B cell (primary cell): ENCODE results near the gene LAMTOR2. TPM values are rescaled to one million over a fixed set of nuclear protein-coding genes. Genes with fewer than 3 reads are reported as not detected.

ENCODE experiments used
- ATAC-seq: fragments of 200-7000 bp; cut with Tn5 transposase; one replicate; pipeline ENCODE4 v1.10.0; 2021; ENCODE audit warnings: low read depth, mild to moderate bottlenecking, moderate number of reproducible peaks, moderate library complexity
- CTCF ChIA-PET: fragments of 350-600 bp; sonication (Branson Sonifier 250); formaldehyde crosslinking; loops from one replicate; lab custom pipeline; 2021; ENCODE audit warnings: antibody characterized with exemption, inconsistent platforms; lab: Charles Lee
- POLR2A ChIA-PET: fragments of 350-600 bp; sonication (Branson Sonifier 250); formaldehyde crosslinking; loops from one replicate; lab custom pipeline; 2021; ENCODE audit warnings: antibody characterized with exemption; lab: Charles Lee
- DNase-seq: peaks from one replicate; pipeline ENCODE4 v3.0.0; 2013
- H2AFZ ChIP-seq: 2 replicates; pipeline ENCODE4 v1.6.1; 2012; ENCODE audit warnings: mild to moderate bottlenecking, low read depth, low read length; ENCODE audit not compliant: insufficient read depth, poor library complexity, severe bottlenecking
- H3K27ac ChIP-seq, 2 donors: 1 replicate in 1 of 2; 2 replicates in 1 of 2; pipeline ENCODE4 v1.5.1; 2012 to 2013; ENCODE audit warnings: low read length in 2 of 2, mild to moderate bottlenecking in 2 of 2, moderate library complexity in 1 of 2
- H3K27me3 ChIP-seq, 4 experiments: fragments of 200-600 bp in 1 of 4; sonication (generic) in 1 of 4; replicated peaks in 1 of 4; 1 replicate in 2 of 4; 2 replicates in 2 of 4; pipeline versions ENCODE4 v1.6.1 to v1.7.0; 2013 to 2016; ENCODE audit warnings: low read length in 3 of 4, mild to moderate bottlenecking in 2 of 4, mixed read lengths in 1 of 4, moderate library complexity in 1 of 4; ENCODE audit not compliant: insufficient read depth in 4 of 4, control insufficient read depth in 3 of 4; ENCODE audit errors: control extremely low read depth in 1 of 4
- H3K36me3 ChIP-seq, 2 experiments: replicated peaks in 1 of 2; 1 replicate in 1 of 2; 2 replicates in 1 of 2; pipeline versions ENCODE4 v1.6.1 to v1.7.1; 2013; ENCODE audit warnings: low read length in 1 of 2; ENCODE audit not compliant: insufficient read depth in 2 of 2, control insufficient read depth in 1 of 2; ENCODE audit errors: control extremely low read depth in 1 of 2, extremely low read depth in 1 of 2
- H3K4me1 ChIP-seq, 2 donors: fragments of 200-600 bp in 1 of 2; sonication (generic) in 1 of 2; 1 replicate in 1 of 2; 2 replicates in 1 of 2; pipeline versions ENCODE4 v1.5.1 to v1.6.1; 2013 to 2017; ENCODE audit warnings: low read length in 2 of 2; ENCODE audit not compliant: control insufficient read depth in 2 of 2, insufficient read depth in 2 of 2
- H3K4me2 ChIP-seq: replicated peaks from 2 replicates; pipeline ENCODE3; 2012; ENCODE audit warnings: mild to moderate bottlenecking, low read depth, low read length; ENCODE audit not compliant: poor library complexity, severe bottlenecking
- H3K4me3 ChIP-seq, 5 experiments: fragments of 200-600 bp in 1 of 5; sonication (generic) in 1 of 5; 1 replicate in 3 of 5; 2 replicates in 2 of 5; pipeline versions ENCODE4 v1.5.1 to v1.7.0; 2011 to 2016; ENCODE audit warnings: low read length in 4 of 5, mild to moderate bottlenecking in 4 of 5, low read depth in 2 of 5, control low read depth in 1 of 5, moderate library complexity in 1 of 5; ENCODE audit not compliant: insufficient read depth in 1 of 5; ENCODE audit errors: control extremely low read depth in 1 of 5, extremely low read depth in 1 of 5
- H3K79me2 ChIP-seq: fragments of 200-600 bp; sonication (generic); one replicate; pipeline ENCODE4 v1.6.0; 2016; ENCODE audit warnings: low read length; ENCODE audit not compliant: control insufficient read depth, insufficient read depth
- H3K9ac ChIP-seq: fragments of 200-600 bp; sonication (generic); 2 replicates; pipeline ENCODE4 v1.6.1; 2017; ENCODE audit warnings: mild to moderate bottlenecking, low read length, moderate library complexity
- H3K9me3 ChIP-seq, 3 donors: one replicate each; pipeline versions ENCODE4 v1.6.1 to v1.7.1; 2013; ENCODE audit warnings: low read length in 2 of 3; ENCODE audit not compliant: control insufficient read depth in 2 of 3, insufficient read depth in 1 of 3; ENCODE audit errors: control extremely low read depth in 1 of 3
- H4K20me1 ChIP-seq: 2 replicates; pipeline ENCODE4 v1.6.0; 2012; ENCODE audit warnings: mild to moderate bottlenecking, low read length; ENCODE audit not compliant: insufficient read depth, control insufficient read depth, poor library complexity, severe bottlenecking
- H3K27ac Mint-ChIP-seq: one replicate; pipeline ENCODE4 v1.8.0; 2021; ENCODE audit warnings: mixed read lengths
- H3K27me3 Mint-ChIP-seq: one replicate; pipeline ENCODE4 v1.8.0; 2021; ENCODE audit warnings: mixed read lengths
- H3K4me1 Mint-ChIP-seq: one replicate; pipeline ENCODE4 v1.8.0; 2021; ENCODE audit warnings: mixed read lengths
- H3K4me3 Mint-ChIP-seq: one replicate; pipeline ENCODE4 v1.8.0; 2021; ENCODE audit warnings: mixed read lengths
- H3K9me3 Mint-ChIP-seq: one replicate; pipeline ENCODE4 v1.8.0; 2022; ENCODE audit warnings: mixed read lengths; ENCODE audit not compliant: insufficient read depth
- EZH2 ChIP-seq: IDR thresholded peaks from 2 replicates; pipeline ENCODE4 v1.6.1; 2012; ENCODE audit warnings: borderline replicate concordance, low read depth, mild to moderate bottlenecking, moderate library complexity, low read length; ENCODE audit not compliant: insufficient read depth, poor library complexity, severe bottlenecking
- WGBS: methylation state at CpG from one replicate; pipeline ENCODE4 v1.1.5; 2013; ENCODE audit warnings: missing lambda C conversion rate; ENCODE audit not compliant: insufficient coverage; 5-methylcytosine and 5-hydroxymethylcytosine counted together
- intact Hi-C: fragments of 100-400 bp; cut with micrococcal nuclease; formaldehyde crosslinking; loops from one replicate; pipeline ENCODE4 v1.10.0; 2022
- polyA plus RNA-seq: library from polyadenylated mRNA; depleted of rRNA; stranded (reverse); fragments of >200 nt; gene quantifications from 2 replicates; pipeline ENCODE4 v1.2.3, GENCODE V29; 2012
- total RNA-seq, 2 donors: library from RNA; stranded (reverse); fragments of 120-200 nt in 1 of 2; gene quantifications; 1 replicate in 1 of 2; 2 replicates in 1 of 2; pipeline versions ENCODE4 v1.2.3 to v1.2.4, GENCODE V29; 2013 to 2022
- TF ChIP-seq, protein P1 (sequence below): fragments of 200-600 bp; IDR thresholded peaks from one replicate; pipeline ENCODE4 v1.8.0; 2022; ENCODE audit warnings: antibody characterized with exemption, mild to moderate bottlenecking

Gene LAMTOR2
- total and polyA plus RNA-seq, 2 donors (not counting 1 experiment from before 2014, with no cell fraction given) = 31.5 to 55.9 TPM

DNA sequence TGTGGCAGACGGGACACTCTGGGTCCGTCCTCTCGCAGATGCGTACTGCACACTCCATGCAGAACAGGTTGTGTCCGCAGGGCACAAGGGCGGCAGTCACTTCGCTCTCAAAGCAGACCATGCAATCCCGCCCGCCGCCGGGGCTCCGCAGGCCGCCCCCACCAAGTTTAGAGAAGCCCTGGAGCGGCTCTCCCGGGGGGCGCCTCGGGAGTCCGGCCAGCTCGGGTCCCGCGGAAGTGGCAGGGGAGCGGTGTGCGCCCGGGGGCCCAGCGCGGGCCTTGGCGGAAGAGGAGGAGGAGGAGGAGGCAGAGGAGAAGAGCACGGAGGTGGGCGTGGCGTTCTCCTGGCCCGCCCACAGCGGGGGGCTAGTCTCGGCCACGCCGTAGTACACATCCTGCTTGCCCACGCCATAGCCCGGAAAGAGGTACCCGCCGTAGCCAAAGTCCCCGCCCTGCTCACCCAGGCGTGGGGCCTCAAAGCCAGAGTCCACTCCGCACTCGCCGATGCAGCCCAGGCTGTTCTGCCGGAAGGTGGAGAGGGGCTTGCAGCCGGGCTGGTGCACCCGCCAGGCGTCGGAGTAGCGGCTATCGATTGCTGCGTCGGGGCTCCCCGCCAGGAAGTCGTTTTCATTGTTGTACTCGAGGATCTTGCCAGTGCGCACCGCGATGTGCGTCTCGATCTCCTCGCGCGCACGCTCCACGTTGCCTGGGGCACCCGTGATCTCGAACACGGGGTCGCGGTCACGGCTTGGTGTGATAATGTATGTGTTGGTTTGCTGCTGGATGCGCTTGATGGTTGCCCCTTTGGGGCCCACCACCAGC is 22.2 kb downstream of the LAMTOR2 start:
- CTCF ChIA-PET = no interaction called here
- H4K20me1 ChIP-seq = no peaks in the 10 kb centered on the region
- Mint-ChIP-seq H3K9me3 (no peaks in the 10 kb centered on the region), H3K27ac (peak overlapping the region; percentile 73), H3K4me3 (peak overlapping the region; percentile 89), H3K4me1 (peaks cover 31% of the 10 kb centered on the region), H3K27me3 (no peaks in the 10 kb centered on the region)
- POLR2A ChIA-PET = no interaction called here
- H3K4me2 ChIP-seq = peak overlapping the region; percentile 77
- H3K36me3 ChIP-seq = no peaks in the 10 kb centered on the region
- no peaks in the 10 kb centered on the region for H3K79me2 ChIP-seq
- peaks cover 0 to 4% (median 0%) of the 10 kb centered on the region in 3 donors for H3K9me3 ChIP-seq
- H2AFZ ChIP-seq = peak overlapping the region; percentile 74
- H3K27ac ChIP-seq = peak overlapping the region in 1 of 2 donors; percentile 39
- H3K4me1 ChIP-seq = peaks cover 12 to 28% of the 10 kb centered on the region in 2 donors
- peak; percentile 66 for DNase-seq
- H3K9ac ChIP-seq = peak overlapping the region; percentile 65
- peaks cover 0 to 8% (median 3%) of the 10 kb centered on the region in 4 experiments for H3K27me3 ChIP-seq
- intact Hi-C loops = no loop called here
- TF ChIP-seq, protein P1, sequence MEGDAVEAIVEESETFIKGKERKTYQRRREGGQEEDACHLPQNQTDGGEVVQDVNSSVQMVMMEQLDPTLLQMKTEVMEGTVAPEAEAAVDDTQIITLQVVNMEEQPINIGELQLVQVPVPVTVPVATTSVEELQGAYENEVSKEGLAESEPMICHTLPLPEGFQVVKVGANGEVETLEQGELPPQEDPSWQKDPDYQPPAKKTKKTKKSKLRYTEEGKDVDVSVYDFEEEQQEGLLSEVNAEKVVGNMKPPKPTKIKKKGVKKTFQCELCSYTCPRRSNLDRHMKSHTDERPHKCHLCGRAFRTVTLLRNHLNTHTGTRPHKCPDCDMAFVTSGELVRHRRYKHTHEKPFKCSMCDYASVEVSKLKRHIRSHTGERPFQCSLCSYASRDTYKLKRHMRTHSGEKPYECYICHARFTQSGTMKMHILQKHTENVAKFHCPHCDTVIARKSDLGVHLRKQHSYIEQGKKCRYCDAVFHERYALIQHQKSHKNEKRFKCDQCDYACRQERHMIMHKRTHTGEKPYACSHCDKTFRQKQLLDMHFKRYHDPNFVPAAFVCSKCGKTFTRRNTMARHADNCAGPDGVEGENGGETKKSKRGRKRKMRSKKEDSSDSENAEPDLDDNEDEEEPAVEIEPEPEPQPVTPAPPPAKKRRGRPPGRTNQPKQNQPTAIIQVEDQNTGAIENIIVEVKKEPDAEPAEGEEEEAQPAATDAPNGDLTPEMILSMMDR = no peak
- TF ChIP-seq EZH2 = no peak
- WGBS = 68% methylated on average over 71 of the region's 73 CpGs
- peak; percentile 91 for ATAC-seq
- H3K4me3 ChIP-seq = peak overlapping the region in 4 of 5 experiments; percentile 33 to 57 (median 54)

DNA sequence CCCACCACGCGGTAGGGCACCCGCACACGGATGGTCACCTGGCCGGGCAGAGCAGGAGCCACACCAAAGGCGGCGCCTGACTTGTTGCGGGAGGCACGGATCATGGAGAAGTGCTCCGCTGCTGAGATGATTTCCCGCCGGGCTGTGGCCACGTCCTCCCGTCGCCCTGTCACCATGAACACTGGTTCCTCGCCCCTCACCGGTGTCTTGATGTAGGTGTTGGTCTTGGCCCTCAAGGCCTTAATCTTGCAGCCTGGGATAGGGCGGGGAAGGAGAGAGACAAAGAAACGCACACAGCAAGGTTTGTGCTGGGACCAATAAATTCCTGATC is 22.8 kb downstream of the LAMTOR2 start:
- TF ChIP-seq, protein P1 = no peak
- TF ChIP-seq EZH2 = no peak
- ChIA-PET POLR2A (no interaction called here), CTCF (no interaction called here)
- Mint-ChIP-seq H3K4me3 (peak overlapping the region; percentile 89), H3K27me3 (no peaks in the 10 kb centered on the region), H3K9me3 (no peaks in the 10 kb centered on the region), H3K4me1 (peaks cover 33% of the 10 kb centered on the region), H3K27ac (peak overlapping the region; percentile 3)
- no peaks in the 10 kb centered on the region for H3K79me2 ChIP-seq
- no peak for DNase-seq
- no peaks in the 10 kb centered on the region for H3K36me3 ChIP-seq
- H2AFZ ChIP-seq = no peak overlapping the region
- peaks cover 0 to 11% (median 4%) of the 10 kb centered on the region in 4 experiments for H3K27me3 ChIP-seq
- no peaks in the 10 kb centered on the region for H4K20me1 ChIP-seq
- intact Hi-C loops = no loop called here
- ATAC-seq = no peak
- no peak overlapping the region for H3K27ac ChIP-seq
- H3K4me2 ChIP-seq = no peak overlapping the region
- H3K9me3 ChIP-seq = peaks cover 0 to 4% (median 0%) of the 10 kb centered on the region in 3 donors
- peaks cover 16 to 34% of the 10 kb centered on the region in 2 donors for H3K4me1 ChIP-seq
- no peak overlapping the region for H3K9ac ChIP-seq
- 98% methylated on average over 18 of the region's 19 CpGs for WGBS
- no peak overlapping the region for H3K4me3 ChIP-seq
